Activated T-cell treated with anti-CD3 and anti-CD28 coated beads, Interleukin-2, amount 50 U/mL, for 24 hours (primary cell): Measurements from ENCODE around the gene DPT.

Source experiments
- DNase-seq: peaks from one replicate; pipeline ENCODE4 v3.0.0-alpha.2; 2020
- H3K27ac Mint-ChIP-seq: 2 replicates; pipeline ENCODE4 v1.8.0; 2020; ENCODE audit warnings: mild to moderate bottlenecking, mixed read lengths
- H3K27me3 Mint-ChIP-seq: 2 replicates; pipeline ENCODE4 v1.8.0; 2020; ENCODE audit warnings: mixed read lengths
- H3K36me3 Mint-ChIP-seq: 2 replicates; pipeline ENCODE4 v1.8.0; 2020; ENCODE audit warnings: low read depth, mixed read lengths
- H3K4me1 Mint-ChIP-seq: 2 replicates; pipeline ENCODE4 v1.8.0; 2020; ENCODE audit warnings: low read depth, mixed read lengths
- H3K4me3 Mint-ChIP-seq: 2 replicates; pipeline ENCODE4 v1.8.0; 2020; ENCODE audit warnings: mild to moderate bottlenecking, moderate library complexity, mixed read lengths
- H3K9me3 Mint-ChIP-seq: 2 replicates; pipeline ENCODE4 v1.8.0; 2020; ENCODE audit warnings: mixed read lengths

DPT gene

GRCh38 chr1:168676029-168676812 is 52.8 kb downstream of the DPT start:
- Mint-ChIP-seq H3K4me3 (no peak overlapping the region), H3K36me3 (no peaks in the 10 kb centered on the region), H3K9me3 (peaks cover 1% of the 10 kb centered on the region), H3K4me1 (no peaks in the 10 kb centered on the region), H3K27ac (no peak overlapping the region), H3K27me3 (peaks cover under 1% of the 10 kb centered on the region)
- DNase-seq = no peak

DNA sequence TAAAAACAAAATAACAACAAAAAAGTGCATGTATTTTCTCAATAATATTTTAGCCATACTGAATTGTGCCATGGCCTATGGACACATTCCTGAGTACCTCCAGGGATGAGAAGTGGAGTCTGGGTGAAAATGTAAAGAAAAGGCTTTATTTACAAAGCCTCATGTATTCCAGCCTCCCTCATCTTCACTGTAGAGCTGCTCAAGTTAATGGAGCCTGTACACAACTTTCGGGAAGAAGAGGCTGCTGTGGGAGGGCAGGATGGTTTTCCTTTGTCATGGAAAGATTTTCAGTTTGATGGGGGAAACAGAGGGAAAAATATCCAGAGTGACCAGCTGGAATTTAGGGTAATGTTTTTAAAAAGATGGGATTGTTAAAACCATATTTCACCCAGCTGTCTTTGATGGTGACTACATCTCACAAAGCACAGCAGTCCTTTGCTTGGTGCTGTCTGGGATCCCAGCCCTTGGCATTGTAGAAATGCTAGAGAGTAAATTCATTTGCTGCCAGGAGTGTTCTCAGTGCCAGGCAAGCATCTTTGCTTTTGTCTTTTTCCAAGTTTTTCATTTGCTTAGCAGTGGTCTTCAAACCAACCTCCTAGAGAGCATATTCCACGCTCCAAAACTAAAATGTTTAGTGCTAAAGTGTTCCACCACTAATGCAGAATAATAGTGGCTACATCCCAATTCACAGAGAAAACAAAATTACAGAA is 54.9 kb downstream of the DPT start:
- DNase-seq = no peak
- no peaks in the 10 kb centered on the region for H3K36me3 Mint-ChIP-seq
- no peaks in the 10 kb centered on the region for H3K4me1 Mint-ChIP-seq
- no peaks in the 10 kb centered on the region for H3K9me3 Mint-ChIP-seq
- H3K27ac Mint-ChIP-seq = no peak overlapping the region
- no peaks in the 10 kb centered on the region for H3K27me3 Mint-ChIP-seq
- H3K4me3 Mint-ChIP-seq = no peak overlapping the region

DNA sequence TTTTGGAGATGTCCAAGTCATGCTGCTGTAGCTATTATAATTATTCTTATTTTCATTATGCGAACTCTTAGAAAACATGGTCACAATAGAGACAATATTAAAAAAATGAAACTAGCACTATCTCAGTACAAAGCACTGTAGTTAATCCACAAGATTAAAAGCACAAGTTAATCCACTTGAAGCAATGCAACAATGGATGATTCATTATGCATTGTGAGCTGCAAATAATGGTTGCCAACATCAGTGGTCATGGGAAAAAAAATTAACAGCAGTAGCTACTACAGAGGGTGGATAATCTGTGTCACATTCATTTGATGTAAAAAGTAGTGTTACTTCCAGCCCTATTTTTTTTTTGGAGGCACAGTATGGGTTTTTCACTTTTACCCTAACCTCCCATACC is 56.7 kb downstream of the DPT start:
- Mint-ChIP-seq H3K27me3 (no peaks in the 10 kb centered on the region), H3K9me3 (no peaks in the 10 kb centered on the region), H3K27ac (no peak overlapping the region), H3K4me3 (no peak overlapping the region), H3K36me3 (no peaks in the 10 kb centered on the region), H3K4me1 (no peaks in the 10 kb centered on the region)
- no peak for DNase-seq

- Mint-ChIP-seq H3K27ac (no peak overlapping the region), H3K9me3 (no peaks in the 10 kb centered on the region), H3K4me3 (no peak overlapping the region), H3K27me3 (no peaks in the 10 kb centered on the region), H3K4me1 (no peaks in the 10 kb centered on the region), H3K36me3 (no peaks in the 10 kb centered on the region)
- DNase-seq = no peak
Observed at GRCh38 chr1:168671782-168672181, 57.2 kb downstream of the DPT start.

DNA sequence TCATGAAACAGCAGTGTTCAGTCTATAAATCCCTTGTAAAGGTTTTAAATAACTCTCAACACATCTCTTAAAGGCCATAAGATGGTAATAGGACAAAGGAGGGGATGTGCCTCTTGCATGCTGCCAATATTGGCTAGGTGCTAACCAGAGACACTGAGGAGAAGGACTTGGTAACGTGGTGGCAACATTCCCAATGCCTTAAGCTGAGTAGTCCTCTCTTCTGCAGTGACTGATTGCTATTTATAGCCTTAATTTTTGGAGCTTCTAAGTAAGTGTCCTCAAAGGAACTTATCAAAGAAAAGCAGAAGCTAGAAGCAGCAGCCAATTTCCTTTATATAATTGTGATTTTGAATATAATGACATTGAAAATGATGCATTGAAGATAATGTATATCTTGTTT is 63.0 kb downstream of the DPT start:
- no peak for DNase-seq
- H3K27me3 Mint-ChIP-seq = no peaks in the 10 kb centered on the region
- H3K9me3 Mint-ChIP-seq = no peaks in the 10 kb centered on the region
- H3K27ac Mint-ChIP-seq = no peak overlapping the region
- no peaks in the 10 kb centered on the region for H3K36me3 Mint-ChIP-seq
- H3K4me3 Mint-ChIP-seq = no peak overlapping the region
- no peaks in the 10 kb centered on the region for H3K4me1 Mint-ChIP-seq

- no peak for DNase-seq
- no peaks in the 10 kb centered on the region for H3K36me3 Mint-ChIP-seq
- no peaks in the 10 kb centered on the region for H3K9me3 Mint-ChIP-seq
- no peak overlapping the region for H3K4me3 Mint-ChIP-seq
- no peaks in the 10 kb centered on the region for H3K27me3 Mint-ChIP-seq
- no peak overlapping the region for H3K27ac Mint-ChIP-seq
- no peaks in the 10 kb centered on the region for H3K4me1 Mint-ChIP-seq
Observed at GRCh38 chr1:168664069-168664834, 64.8 kb downstream of the DPT start.

GRCh38 chr1:168656485-168656884 is 72.5 kb downstream of the DPT start:
- no peak overlapping the region for H3K27ac Mint-ChIP-seq
- no peaks in the 10 kb centered on the region for H3K27me3 Mint-ChIP-seq
- no peaks in the 10 kb centered on the region for H3K36me3 Mint-ChIP-seq

DNA sequence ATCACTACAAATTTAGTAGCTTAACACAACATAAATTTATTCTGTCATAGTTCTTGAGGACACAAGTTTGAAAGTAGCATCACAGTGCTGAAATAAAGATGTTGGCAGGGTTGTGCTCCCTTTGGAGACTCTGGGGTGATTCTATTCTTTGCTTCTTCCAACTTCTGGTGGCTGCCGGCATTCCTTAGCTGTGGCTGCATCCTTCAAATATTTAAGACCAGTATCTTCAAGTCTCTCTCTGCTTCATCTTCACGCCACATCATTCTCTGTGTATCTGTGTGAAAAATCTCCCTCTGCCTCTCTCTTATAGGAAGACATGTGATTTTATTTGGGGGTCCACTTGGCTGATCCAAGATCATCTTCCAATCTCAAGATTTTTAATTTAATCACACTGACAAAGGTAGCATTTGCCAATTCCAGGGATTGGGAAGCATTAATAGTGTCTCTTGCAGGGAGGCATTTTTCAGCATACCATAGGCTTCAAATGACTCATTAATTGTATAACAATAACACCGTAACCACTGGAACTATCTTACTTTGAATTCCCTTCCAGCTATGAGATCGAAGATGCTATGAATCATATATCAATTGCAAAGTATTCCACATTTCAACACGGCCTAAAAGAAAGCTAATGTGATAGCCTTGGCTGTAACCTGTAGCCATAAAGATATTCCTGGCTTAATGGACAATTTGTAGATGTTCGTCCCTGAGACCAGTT is 74.6 kb downstream of the DPT start:
- H3K9me3 Mint-ChIP-seq = no peaks in the 10 kb centered on the region
- DNase-seq = no peak
- no peak overlapping the region for H3K27ac Mint-ChIP-seq
- H3K4me3 Mint-ChIP-seq = no peak overlapping the region
- H3K4me1 Mint-ChIP-seq = no peaks in the 10 kb centered on the region
- H3K27me3 Mint-ChIP-seq = no peaks in the 10 kb centered on the region
- H3K36me3 Mint-ChIP-seq = no peaks in the 10 kb centered on the region

More at GRCh38 chr1:168656485-168656884, 72.5 kb downstream of the DPT start:
- H3K4me1 Mint-ChIP-seq = no peaks in the 10 kb centered on the region
- no peaks in the 10 kb centered on the region for H3K9me3 Mint-ChIP-seq
- no peak overlapping the region for H3K4me3 Mint-ChIP-seq
- no peak for DNase-seq

DNA sequence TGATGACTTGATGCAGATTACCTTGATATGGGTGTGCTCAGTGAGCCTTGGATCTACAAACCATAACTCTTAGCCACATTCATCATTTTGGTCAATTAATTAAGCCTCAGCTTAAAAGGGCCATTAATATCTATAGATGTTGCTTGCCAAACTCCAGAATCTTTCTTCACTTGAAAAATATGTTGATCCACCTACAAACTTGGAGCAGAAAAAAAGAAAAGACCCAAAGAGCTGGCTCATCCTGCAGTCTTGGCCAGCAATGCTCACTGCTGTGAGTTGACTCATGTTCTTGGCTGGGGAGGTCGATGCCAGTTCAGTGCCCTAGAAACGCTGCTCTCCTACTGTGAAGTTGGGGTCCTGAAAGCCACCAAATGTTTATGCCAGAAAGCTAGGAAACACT is 75.4 kb downstream of the DPT start:
- DNase-seq = no peak
- no peaks in the 10 kb centered on the region for H3K27me3 Mint-ChIP-seq
- H3K4me3 Mint-ChIP-seq = no peak overlapping the region
- no peak overlapping the region for H3K27ac Mint-ChIP-seq
- no peaks in the 10 kb centered on the region for H3K36me3 Mint-ChIP-seq
- no peaks in the 10 kb centered on the region for H3K4me1 Mint-ChIP-seq
- no peaks in the 10 kb centered on the region for H3K9me3 Mint-ChIP-seq

DNA sequence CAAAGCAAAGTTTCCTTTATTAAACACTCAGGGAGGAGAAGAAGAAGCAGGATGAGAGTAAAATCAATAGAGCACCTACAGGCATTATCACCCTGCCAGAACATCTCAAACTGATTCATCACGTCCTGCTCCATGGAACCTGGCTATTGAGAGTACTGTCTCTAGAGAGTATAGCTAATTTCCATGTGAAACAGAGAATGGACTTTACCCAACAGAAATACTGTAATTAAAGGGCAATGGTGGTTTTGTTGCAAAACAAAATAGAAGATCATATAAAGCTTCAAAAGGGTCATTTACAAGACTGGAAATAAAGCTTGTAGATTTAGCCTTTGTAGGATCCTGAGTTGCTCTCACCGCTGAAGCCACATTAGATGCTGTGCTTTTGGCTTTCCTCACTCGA is 83.3 kb downstream of the DPT start:
- H3K4me3 Mint-ChIP-seq = no peak overlapping the region
- no peak overlapping the region for H3K27ac Mint-ChIP-seq
- no peaks in the 10 kb centered on the region for H3K36me3 Mint-ChIP-seq
- no peaks in the 10 kb centered on the region for H3K4me1 Mint-ChIP-seq
- DNase-seq = no peak
- H3K27me3 Mint-ChIP-seq = no peaks in the 10 kb centered on the region
- H3K9me3 Mint-ChIP-seq = no peaks in the 10 kb centered on the region
